KMS-11 (cell line): Measurements from ENCODE around the gene NDUFAF5.

Experiments used
- H2AFZ ChIP-seq: fragments of 200-600 bp; sonication (generic); 2 replicates; pipeline ENCODE4 v1.6.1; 2016; ENCODE audit warnings: antibody characterized with exemption, mixed run types, low read depth
- H3K27ac ChIP-seq: fragments of 200-600 bp; sonication (generic); 2 replicates; pipeline ENCODE4 v1.6.1; 2016; ENCODE audit warnings: mild to moderate bottlenecking, mixed run types
- H3K27me3 ChIP-seq: fragments of 200-600 bp; sonication (generic); 2 replicates; pipeline ENCODE4 v1.6.1; 2017; ENCODE audit warnings: mild to moderate bottlenecking, low read depth, mixed run types, moderate library complexity; ENCODE audit not compliant: insufficient read depth
- H3K36me3 ChIP-seq: fragments of 200-600 bp; sonication (generic); 2 replicates; pipeline ENCODE4 v1.6.1; 2017; ENCODE audit warnings: mild to moderate bottlenecking, mixed run types; ENCODE audit not compliant: insufficient read depth
- H3K4me1 ChIP-seq: fragments of 200-600 bp; sonication (generic); 2 replicates; pipeline ENCODE4 v1.6.1; 2016; ENCODE audit warnings: mild to moderate bottlenecking, low read depth, mixed run types; ENCODE audit not compliant: poor library complexity, severe bottlenecking
- H3K4me2 ChIP-seq: fragments of 200-600 bp; sonication (generic); 2 replicates; pipeline ENCODE4 v1.7.0; 2016; ENCODE audit warnings: mild to moderate bottlenecking, mixed run types
- H3K4me3 ChIP-seq: fragments of 200-600 bp; sonication (generic); IDR thresholded peaks from 2 replicates; pipeline ENCODE4 v1.6.1; 2017; ENCODE audit warnings: low read depth, low read length, mixed read lengths; ENCODE audit not compliant: insufficient read depth
- H3K79me2 ChIP-seq: fragments of 200-600 bp; sonication (generic); 2 replicates; pipeline ENCODE4 v1.6.1; 2016; ENCODE audit warnings: low read depth, mixed run types; ENCODE audit not compliant: insufficient read depth
- H3K9ac ChIP-seq: fragments of 200-600 bp; sonication (generic); 2 replicates; pipeline ENCODE4 v1.6.1; 2016; ENCODE audit warnings: mild to moderate bottlenecking, mixed run types
- H4K20me1 ChIP-seq: fragments of 200-600 bp; sonication (generic); 2 replicates; pipeline ENCODE4 v1.6.1; 2016; ENCODE audit warnings: mild to moderate bottlenecking, mixed run types; ENCODE audit not compliant: insufficient read depth
- TF ChIP-seq, protein P1 (sequence below): fragments of 200-600 bp; sonication (generic); conservative IDR thresholded peaks from 2 replicates; pipeline ENCODE4 v1.6.1; 2017; ENCODE audit warnings: low read depth, mild to moderate bottlenecking, antibody characterized with exemption, low read length, moderate library complexity, mixed read lengths

NDUFAF5 gene

DNA sequence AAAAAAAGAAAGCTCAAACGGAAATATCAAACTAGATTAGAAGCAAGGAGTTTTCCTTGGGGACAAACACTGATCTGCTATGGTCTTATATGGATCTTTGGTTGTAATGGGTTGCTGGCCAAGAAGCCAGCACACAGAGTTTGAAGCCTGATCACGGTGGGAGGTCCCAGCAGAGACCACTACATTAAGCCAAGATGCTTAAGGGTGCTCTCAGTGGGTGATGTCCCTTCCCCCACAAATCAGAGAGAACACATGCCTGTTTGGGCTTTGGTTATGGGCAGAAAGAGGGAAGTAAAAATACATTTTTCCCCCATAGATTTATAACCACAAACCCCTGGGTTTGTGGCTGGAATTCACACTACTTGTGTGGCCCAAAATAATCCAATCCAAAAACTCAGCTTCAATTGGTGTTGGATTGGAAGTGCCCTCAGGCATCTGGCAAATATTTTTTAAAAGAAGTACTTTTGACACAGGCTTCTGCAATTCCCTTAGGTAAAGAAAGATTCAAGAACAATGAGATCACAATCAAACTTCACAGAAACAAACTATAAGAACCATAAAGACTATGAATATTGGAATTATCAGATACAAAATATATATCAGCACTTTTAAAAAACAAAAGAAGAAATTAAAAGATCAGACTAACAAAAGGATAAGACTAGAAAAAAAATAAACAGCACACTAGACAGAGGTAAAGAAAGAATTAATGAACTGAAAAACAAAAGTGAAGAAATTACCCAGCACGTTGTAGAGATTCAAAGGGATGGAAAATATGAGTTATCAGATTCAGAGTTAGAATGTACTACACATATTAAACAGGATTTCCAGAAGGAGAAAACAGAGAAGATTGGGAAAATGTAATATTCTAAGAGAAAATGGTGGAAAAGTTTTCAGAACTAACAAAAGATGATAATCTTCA, 44.8 kb upstream of the NDUFAF5 start:
- Histone ChIP-seq H3K79me2 (no peaks in the 10 kb centered on the region), H3K27ac (no peak overlapping the region), H4K20me1 (no peaks in the 10 kb centered on the region), H3K27me3 (no peaks in the 10 kb centered on the region), H3K9ac (no peak overlapping the region), H3K4me3 (no peak overlapping the region), H3K36me3 (no peaks in the 10 kb centered on the region), H3K4me1 (peaks cover 22% of the 10 kb centered on the region), H2AFZ (no peak overlapping the region), H3K4me2 (no peak overlapping the region)
- TF ChIP-seq, protein P1, sequence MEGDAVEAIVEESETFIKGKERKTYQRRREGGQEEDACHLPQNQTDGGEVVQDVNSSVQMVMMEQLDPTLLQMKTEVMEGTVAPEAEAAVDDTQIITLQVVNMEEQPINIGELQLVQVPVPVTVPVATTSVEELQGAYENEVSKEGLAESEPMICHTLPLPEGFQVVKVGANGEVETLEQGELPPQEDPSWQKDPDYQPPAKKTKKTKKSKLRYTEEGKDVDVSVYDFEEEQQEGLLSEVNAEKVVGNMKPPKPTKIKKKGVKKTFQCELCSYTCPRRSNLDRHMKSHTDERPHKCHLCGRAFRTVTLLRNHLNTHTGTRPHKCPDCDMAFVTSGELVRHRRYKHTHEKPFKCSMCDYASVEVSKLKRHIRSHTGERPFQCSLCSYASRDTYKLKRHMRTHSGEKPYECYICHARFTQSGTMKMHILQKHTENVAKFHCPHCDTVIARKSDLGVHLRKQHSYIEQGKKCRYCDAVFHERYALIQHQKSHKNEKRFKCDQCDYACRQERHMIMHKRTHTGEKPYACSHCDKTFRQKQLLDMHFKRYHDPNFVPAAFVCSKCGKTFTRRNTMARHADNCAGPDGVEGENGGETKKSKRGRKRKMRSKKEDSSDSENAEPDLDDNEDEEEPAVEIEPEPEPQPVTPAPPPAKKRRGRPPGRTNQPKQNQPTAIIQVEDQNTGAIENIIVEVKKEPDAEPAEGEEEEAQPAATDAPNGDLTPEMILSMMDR = no peak

DNA sequence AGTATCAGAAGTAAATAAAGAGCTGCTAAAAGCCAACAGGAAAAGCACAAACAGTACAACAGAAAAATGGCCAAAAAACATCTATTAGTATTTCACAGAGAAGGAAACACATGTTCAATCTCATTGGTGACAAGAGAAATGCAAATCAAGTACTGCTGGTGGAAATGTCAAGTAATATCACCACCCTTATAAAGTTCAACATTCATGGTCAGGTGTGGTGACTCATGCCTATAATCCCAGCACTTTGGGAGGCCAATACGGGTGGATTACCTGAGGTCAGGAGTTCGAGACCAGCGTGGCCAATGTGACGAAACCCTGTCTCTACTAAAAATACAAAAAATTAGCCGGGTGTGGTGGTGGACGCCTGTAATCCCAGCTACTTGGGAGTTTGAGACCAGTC, 42.9 kb upstream of the NDUFAF5 start:
- Histone ChIP-seq H3K4me1 (peaks cover 22% of the 10 kb centered on the region), H3K4me3 (no peak overlapping the region), H3K4me2 (no peak overlapping the region), H3K79me2 (no peaks in the 10 kb centered on the region), H3K36me3 (no peaks in the 10 kb centered on the region), H3K27ac (peak overlapping the region; percentile 18; the same call in 1 of the 2 replicates), H2AFZ (no peak overlapping the region), H3K9ac (no peak overlapping the region), H4K20me1 (no peaks in the 10 kb centered on the region), H3K27me3 (no peaks in the 10 kb centered on the region)
- TF ChIP-seq, protein P1 = no peak

DNA sequence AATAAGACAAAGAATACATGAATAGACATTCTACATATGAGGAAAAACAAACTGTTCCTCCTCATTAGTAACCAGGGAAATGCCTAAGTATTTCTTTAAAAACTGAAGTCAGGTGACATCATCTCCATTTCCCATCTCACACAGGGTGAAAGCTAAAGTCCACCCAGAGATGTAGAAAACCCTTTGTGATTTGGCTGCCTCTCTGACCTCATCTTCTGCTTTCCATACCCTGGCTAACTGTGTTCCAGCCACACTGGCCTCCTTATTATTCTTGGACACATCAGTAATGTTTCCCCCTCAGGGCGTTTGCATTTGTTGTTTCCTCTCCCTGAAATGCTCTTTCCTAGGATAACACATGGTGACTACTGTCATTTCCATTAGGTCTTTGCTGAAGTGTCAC, 40.5 kb upstream of the NDUFAF5 start:
- H2AFZ ChIP-seq = no peak overlapping the region
- no peaks in the 10 kb centered on the region for H4K20me1 ChIP-seq
- peaks cover 22% of the 10 kb centered on the region for H3K4me1 ChIP-seq
- TF ChIP-seq, protein P1 = no peak
- no peak overlapping the region for H3K4me3 ChIP-seq
- H3K36me3 ChIP-seq = no peaks in the 10 kb centered on the region
- no peaks in the 10 kb centered on the region for H3K27me3 ChIP-seq
- no peak overlapping the region for H3K27ac ChIP-seq
- no peak overlapping the region for H3K9ac ChIP-seq
- no peak overlapping the region for H3K4me2 ChIP-seq
- H3K79me2 ChIP-seq = no peaks in the 10 kb centered on the region

DNA sequence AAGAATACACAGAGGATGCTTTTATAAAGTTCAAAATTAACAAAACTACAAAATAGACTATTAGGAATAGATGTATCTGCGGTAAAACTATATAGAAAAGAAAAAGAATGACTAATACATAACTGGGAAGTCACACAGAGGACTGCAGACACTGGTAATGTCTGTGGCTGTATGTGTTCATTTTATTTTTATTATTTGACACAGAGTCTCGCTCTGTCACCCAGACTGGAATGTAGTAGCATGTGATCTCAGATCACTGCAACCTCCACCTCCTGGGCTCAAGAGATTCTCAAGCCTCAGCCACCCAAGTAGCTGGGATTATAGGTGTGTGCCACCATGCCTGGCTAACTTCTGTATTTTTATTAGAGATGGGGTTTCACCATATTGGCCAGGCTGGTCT, 39.0 kb upstream of the NDUFAF5 start:
- Histone ChIP-seq H3K9ac (no peak overlapping the region), H4K20me1 (no peaks in the 10 kb centered on the region), H3K4me3 (no peak overlapping the region), H3K79me2 (no peaks in the 10 kb centered on the region), H2AFZ (no peak overlapping the region), H3K4me2 (no peak overlapping the region), H3K27ac (no peak overlapping the region), H3K36me3 (no peaks in the 10 kb centered on the region), H3K27me3 (no peaks in the 10 kb centered on the region), H3K4me1 (peaks cover 11% of the 10 kb centered on the region)
- TF ChIP-seq, protein P1 = no peak
